Measurements from ENCODE around the gene ZRANB3. TPM values are rescaled to one million over a fixed set of nuclear protein-coding genes. Genes with fewer than 3 reads are reported as not detected.

ZRANB3 gene
- total and polyA plus RNA-seq, 2 of the 13 experiments (the other 11 are each of a cell fraction or from before 2014, with no cell fraction given) = 5.8 to 25.2 TPM

DNA sequence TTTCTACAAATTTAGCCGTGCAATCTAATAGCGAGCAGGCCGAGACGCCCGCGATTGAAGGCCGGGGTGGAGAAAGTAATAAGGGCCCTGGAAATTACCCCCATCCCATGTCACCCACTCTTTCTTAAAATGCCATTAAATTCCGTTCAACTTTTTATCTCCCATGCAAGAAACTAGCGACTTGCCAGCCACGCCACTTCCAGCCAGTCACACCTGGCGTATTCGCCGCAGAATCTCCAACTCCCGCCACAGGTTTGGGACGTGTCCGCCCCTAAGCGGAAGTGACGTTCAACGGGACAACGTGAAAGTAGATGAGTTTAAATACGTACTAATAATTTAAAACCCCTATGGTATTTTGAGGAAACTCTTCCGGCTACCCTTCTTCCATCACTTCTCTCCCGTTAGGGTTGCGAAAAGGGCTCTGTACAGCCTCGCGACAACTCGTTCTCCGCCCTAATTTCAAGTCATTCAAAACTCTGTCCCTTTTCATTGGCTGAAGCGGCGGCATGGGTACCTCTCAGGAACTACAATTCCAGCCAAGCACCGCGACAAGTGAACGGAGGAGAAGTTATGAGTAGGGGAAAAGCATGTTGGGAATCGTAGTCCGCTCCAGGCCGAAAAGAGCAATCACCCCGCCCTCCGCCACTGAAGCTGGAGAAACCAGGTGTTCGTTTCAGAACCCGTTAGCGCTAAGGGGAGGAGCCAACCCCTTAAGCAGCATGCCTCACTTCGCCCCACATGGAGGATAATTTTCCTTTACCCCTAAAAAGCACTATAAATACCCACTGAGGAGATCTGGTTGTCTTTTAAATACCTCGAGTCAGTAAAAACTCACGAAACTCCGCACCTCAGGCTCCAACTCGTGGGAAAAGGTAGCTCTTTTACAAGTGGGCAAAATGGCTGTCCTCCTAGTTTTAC is at the start of gene ZRANB3 (continued):
- TF ChIP-seq TBX2 (CRISPR knock-in tag; IDR thresholded peaks at IDR 0.05; ENCODE audit: borderline replicate concordance) = no peak
- TF ChIP-seq ZNF510 (CRISPR knock-in tag; IDR thresholded peaks at IDR 0.05; ENCODE audit: low read depth) = peak; percentile 79
- TF ChIP-seq ZNF232 (CRISPR knock-in tag; IDR thresholded peaks at IDR 0.05; ENCODE audit: borderline replicate concordance) = peak; percentile 20; the same call in 1 of the 2 replicates
- peak; percentile 98 for TF ChIP-seq CREM (IDR thresholded peaks at IDR 0.05)
- TF ChIP-seq CREM (CRISPR knock-in tag; IDR thresholded peaks at IDR 0.05) = no peak
- TF ChIP-seq KMT2B (CRISPR knock-in tag; IDR thresholded peaks at IDR 0.05) = peak; percentile 86
- TF ChIP-seq EHMT2 (IDR thresholded peaks at IDR 0.05; ENCODE audit: borderline replicate concordance, low read depth, low read length) = no peak
- TF ChIP-seq CHD2 (IDR thresholded peaks at IDR 0.05; ENCODE audit: low read depth, low read length) = peak; percentile 92
- TF ChIP-seq SMAD9 (CRISPR knock-in tag; IDR thresholded peaks at IDR 0.05) = no peak
- TF ChIP-seq NRL (CRISPR knock-in tag; IDR thresholded peaks at IDR 0.05; ENCODE audit: borderline replicate concordance) = no peak
- 0 out of 2 replicates have a peak, but pooled peaks have one; percentile 58 for TF ChIP-seq ZNF790 (CRISPR knock-in tag; IDR thresholded peaks at IDR 0.05; ENCODE audit: borderline replicate concordance)
- TF ChIP-seq FOXK1 (CRISPR knock-in tag; IDR thresholded peaks at IDR 0.05; ENCODE audit: borderline replicate concordance, low read depth) = peak; percentile 53; the same call in 1 of the 2 replicates
- TF ChIP-seq SIX4 (CRISPR knock-in tag; IDR thresholded peaks at IDR 0.05) = no peak
- peak; percentile 34; the same call in 1 of the 2 replicates for TF ChIP-seq MED1 (CRISPR knock-in tag; IDR thresholded peaks at IDR 0.05)
- no peak for TF ChIP-seq PCBP2 (optimal IDR thresholded peaks at IDR 0.05; ENCODE audit: low read depth, low read length, poor library complexity, severe bottlenecking)
- no peak for TF ChIP-seq ZNF207 (IDR thresholded peaks at IDR 0.05; ENCODE audit: borderline replicate concordance)
- TF ChIP-seq, protein P1, sequence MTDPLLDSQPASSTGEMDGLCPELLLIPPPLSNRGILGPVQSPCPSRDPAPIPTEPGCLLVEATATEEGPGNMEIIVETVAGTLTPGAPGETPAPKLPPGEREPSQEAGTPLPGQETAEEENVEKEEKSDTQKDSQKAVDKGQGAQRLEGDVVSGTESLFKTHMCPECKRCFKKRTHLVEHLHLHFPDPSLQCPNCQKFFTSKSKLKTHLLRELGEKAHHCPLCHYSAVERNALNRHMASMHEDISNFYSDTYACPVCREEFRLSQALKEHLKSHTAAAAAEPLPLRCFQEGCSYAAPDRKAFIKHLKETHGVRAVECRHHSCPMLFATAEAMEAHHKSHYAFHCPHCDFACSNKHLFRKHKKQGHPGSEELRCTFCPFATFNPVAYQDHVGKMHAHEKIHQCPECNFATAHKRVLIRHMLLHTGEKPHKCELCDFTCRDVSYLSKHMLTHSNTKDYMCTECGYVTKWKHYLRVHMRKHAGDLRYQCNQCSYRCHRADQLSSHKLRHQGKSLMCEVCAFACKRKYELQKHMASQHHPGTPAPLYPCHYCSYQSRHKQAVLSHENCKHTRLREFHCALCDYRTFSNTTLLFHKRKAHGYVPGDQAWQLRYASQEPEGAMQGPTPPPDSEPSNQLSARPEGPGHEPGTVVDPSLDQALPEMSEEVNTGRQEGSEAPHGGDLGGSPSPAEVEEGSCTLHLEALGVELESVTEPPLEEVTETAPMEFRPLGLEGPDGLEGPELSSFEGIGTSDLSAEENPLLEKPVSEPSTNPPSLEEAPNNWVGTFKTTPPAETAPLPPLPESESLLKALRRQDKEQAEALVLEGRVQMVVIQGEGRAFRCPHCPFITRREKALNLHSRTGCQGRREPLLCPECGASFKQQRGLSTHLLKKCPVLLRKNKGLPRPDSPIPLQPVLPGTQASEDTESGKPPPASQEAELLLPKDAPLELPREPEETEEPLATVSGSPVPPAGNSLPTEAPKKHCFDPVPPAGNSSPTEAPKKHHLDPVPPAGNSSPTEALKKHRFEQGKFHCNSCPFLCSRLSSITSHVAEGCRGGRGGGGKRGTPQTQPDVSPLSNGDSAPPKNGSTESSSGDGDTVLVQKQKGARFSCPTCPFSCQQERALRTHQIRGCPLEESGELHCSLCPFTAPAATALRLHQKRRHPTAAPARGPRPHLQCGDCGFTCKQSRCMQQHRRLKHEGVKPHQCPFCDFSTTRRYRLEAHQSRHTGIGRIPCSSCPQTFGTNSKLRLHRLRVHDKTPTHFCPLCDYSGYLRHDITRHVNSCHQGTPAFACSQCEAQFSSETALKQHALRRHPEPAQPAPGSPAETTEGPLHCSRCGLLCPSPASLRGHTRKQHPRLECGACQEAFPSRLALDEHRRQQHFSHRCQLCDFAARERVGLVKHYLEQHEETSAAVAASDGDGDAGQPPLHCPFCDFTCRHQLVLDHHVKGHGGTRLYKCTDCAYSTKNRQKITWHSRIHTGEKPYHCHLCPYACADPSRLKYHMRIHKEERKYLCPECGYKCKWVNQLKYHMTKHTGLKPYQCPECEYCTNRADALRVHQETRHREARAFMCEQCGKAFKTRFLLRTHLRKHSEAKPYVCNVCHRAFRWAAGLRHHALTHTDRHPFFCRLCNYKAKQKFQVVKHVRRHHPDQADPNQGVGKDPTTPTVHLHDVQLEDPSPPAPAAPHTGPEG (CRISPR knock-in tag; IDR thresholded peaks at IDR 0.05) = no peak
- TF ChIP-seq ZNF570 (CRISPR knock-in tag; IDR thresholded peaks at IDR 0.05; ENCODE audit: borderline replicate concordance) = no peak
- no peak for TF ChIP-seq HDAC6 (IDR thresholded peaks at IDR 0.05; ENCODE audit: low read depth, low read length)
- TF ChIP-seq ZNF607 (CRISPR knock-in tag; IDR thresholded peaks at IDR 0.05; ENCODE audit: borderline replicate concordance) = 0 out of 2 replicates have a peak, but pooled peaks have one; percentile 61
- TF ChIP-seq ATF7-NPFF (CRISPR knock-in tag; IDR thresholded peaks at IDR 0.05; ENCODE audit: low read depth) = peak; percentile 76; the same call in 1 of the 2 replicates
- TF ChIP-seq ATF1 (CRISPR knock-in tag; IDR thresholded peaks at IDR 0.05) = peak; percentile 88
- no peak for TF ChIP-seq IKZF1 (IDR thresholded peaks at IDR 0.05)
- no peak for TF ChIP-seq ZNF737 (CRISPR knock-in tag; IDR thresholded peaks at IDR 0.05; ENCODE audit: borderline replicate concordance)
- no peak; the same call in none of the 2 replicates for TF ChIP-seq SSRP1 (CRISPR knock-in tag; IDR thresholded peaks at IDR 0.05)
- no peak for TF ChIP-seq ZBTB8A (CRISPR knock-in tag; IDR thresholded peaks at IDR 0.05; ENCODE audit: borderline replicate concordance, low read depth)

Data from HepG2 (cell line).